NOMO-1 treated with DMSO at 0.1 percent for 48 hours (cell line): ENCODE measurements around the gene SLC25A47.
"Not testable (repeated sequence)": the region's sequence is repeated elsewhere in the genome, so short reads cannot be mapped to it uniquely, and the experiment has no call there.

Source experiments
- DNase-seq: peaks from one replicate; lab custom pipeline; 2025; ENCODE audit not compliant: unreplicated experiment; lab: John Stamatoyannopoulos, UW

The SLC25A47 gene

DNA sequence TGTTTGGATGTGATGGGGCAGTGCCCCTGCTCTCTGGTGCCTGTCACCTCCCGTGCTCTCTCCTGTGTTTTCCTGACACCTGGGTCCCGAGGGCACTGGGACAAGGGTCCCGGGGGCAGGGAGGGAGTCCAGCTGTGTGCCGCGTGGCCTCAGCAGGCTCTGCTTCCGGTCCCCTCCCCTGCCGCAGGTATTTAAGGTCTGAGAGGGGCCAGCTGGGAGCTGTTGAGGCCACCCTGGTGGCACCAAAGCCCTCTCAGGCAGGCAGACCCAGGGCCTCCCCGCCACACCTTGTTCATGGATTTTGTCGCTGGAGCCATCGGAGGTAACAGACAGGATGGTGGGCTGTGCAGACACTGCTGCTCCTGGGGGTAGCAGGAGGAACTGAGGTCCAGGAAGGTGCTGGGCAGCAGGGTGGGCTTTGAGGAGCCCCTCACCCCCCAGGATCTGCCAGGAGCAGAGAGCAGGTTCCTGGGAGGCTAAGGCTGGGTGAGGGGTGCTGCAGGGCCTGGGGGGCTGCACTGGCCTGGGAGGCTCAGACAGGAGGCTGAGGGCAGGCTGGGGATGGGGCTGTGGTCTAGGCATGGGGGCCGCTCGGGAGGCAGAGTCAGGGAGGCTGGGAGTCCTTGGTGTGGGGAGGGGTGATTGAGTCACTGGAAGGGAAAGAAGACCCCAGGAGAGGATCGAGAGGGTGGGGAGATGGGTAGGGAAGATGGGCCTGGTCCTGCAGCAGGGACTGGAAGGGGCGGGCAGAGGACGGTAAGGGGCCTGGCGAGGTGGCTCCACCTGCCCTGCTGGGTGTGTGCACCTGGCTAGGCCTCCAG, at the start of gene SLC25A47:
TSS of gene SLC25A47 (plus strand) at position 219 of the 821 bp plus-strand sequence. CDS start at position 295, 76 bp downstream.
- DNase-seq: no peak

DNA sequence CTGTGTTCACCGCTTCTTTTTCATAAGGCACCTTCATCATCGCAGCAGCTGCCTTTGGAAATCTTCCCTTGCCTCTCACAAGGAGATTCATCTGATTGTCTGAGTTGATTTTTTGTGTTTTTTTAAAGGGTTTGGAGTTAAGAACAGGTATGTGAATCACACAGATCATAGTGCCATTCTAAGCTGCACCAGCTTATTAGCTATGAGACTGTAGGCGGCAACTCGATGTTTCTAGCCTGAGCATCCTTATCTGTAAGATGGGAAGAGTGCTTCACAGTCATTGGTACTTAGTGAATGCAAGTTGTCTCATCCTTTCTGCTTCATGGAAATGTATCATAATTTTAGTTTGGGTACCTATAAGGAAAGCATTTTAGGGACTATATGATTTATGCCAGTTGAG, 48.9 kb upstream of the SLC25A47 start:
- no peak for DNase-seq

- DNase-seq: no peak
These were observed 47.9 kb upstream of the SLC25A47 start for GRCh38 chr14:100275214-100275613.

DNA sequence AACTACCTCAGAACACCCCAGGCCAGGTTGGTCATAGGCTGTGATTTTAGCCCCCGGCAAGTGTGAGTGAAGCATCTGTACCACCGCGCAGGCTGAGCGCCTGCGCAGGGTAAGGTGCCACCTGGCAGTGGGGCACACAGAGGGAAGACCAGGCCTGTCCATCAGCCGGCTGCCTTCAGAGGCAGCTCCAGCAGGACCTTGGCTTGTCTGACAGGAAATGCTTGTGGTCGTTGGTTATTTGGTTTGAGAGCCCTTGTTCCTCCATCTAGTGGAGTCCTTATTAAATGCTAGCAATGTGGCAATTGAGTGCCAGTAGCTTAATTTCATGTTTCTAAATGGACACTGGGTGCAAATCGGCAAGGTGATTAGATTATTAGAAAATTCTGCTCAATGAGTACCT, 44.4 kb upstream of the SLC25A47 start:
- peak; percentile 68 for DNase-seq

DNA sequence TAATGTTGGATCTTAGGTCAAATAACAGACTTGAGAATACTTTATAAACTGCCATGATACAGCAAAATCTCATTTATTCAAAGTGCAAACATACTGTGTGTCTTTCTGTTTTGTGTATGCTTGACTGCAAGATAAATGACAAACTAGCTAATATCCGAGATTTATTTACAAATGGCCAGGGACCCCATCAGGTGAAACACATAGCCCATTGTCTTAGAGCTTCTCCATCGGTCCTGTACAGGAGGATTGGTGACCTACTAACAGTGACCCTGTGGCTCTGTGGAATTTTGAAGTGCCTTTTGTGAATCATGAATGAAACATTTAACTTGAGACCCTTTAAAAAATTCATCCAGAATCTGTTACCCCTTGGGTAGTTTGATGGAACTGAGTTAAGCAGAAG, 44.0 kb upstream of the SLC25A47 start:
- no peak for DNase-seq

GRCh38 chr14:100279563-100279962, 43.6 kb upstream of the SLC25A47 start:
- DNase-seq: no peak

GRCh38 chr14:100281286-100282082, 41.7 kb upstream of the SLC25A47 start:
- no peak for DNase-seq

- no peak for DNase-seq
These were observed 41.1 kb upstream of the SLC25A47 start for GRCh38 chr14:100282083-100282350.

- no peak for DNase-seq
These were observed 40.2 kb upstream of the SLC25A47 start for GRCh38 chr14:100282766-100283419.

GRCh38 chr14:100283436-100283835, 39.7 kb upstream of the SLC25A47 start:
- not testable (repeated sequence) for DNase-seq

GRCh38 chr14:100283984-100284881, 38.9 kb upstream of the SLC25A47 start:
- DNase-seq: no peak

DNA sequence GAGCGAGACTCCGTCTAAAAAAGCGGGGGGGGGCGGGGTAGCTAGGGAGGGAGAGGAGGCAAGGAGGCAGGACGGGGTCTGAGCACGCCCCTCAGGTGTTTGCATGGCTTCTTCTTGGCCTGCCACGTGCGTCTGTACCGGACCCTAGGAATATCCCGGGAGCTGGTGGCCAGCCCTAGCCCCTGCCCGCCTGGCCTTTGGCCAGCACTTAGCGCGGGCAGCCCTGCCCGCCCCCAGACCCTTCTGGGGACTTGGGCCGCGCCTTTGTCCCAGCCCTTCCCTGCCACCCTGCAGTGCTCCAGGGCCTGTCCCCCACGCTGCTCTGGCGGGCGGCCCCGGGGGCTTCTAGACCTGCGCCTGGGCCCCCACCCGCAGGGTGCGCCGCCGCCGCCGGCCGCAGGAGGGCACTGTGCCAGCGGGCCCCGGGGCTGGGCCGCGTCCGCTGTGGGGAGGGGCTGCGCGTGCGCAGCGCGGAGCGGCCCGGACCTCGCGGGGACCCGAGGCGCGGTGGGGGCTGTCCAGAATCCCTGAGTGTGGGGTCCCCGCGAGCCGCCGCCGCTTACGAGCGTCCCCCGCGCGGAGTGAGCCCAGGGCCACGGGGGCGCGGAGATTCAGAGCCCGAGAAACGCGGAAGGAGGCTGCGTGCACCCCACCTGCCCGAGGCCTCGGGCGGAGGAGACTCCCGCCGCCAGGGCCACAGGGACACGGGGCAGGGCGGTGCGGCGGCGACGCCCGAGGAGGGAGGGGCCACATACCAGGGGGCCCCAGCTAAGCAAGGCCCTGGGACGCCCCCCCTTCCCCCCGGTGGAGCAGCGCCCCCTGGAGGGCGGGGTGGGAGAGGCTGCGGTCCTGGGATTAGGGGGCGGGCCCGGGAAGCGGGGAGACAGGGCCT, 37.9 kb upstream of the SLC25A47 start:
- DNase-seq: peak; percentile 40

- DNase-seq: no peak
These were observed 37.2 kb upstream of the SLC25A47 start for GRCh38 chr14:100285913-100286400.

DNA sequence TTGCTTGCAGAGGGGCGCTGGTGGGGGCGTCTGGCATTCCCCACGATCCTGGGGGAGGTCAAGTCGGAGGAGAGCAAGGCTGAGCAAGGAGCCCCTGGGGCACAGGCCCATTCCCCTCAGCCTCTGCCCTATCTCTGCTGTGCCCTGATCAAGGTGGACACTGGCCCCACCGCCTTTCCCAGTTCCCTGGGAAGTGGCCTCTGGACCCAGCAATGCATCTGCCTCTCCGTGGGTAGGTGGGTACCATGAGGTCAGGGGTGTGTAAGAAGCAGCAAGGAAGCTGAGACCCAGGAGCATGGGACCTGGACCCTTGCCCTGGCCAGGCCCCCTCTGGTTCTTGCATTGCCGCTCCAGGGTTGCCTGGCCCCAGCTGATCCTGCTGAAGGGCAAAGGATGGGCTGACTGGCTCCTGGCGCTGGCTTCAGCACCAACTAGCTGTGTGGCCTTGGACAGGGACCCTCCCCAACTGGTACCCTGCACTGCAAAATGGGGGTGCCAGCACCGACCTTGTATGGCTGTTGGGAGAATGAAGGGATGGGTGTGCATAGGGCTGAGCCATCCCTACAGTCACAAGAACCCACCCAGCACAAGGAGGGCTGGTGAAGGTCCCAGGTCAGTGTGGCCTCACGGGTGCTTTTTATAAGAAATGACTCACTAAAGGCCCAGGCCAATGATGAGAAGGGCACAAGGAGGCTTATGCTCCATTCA, 36.5 kb upstream of the SLC25A47 start:
- no peak for DNase-seq

DNA sequence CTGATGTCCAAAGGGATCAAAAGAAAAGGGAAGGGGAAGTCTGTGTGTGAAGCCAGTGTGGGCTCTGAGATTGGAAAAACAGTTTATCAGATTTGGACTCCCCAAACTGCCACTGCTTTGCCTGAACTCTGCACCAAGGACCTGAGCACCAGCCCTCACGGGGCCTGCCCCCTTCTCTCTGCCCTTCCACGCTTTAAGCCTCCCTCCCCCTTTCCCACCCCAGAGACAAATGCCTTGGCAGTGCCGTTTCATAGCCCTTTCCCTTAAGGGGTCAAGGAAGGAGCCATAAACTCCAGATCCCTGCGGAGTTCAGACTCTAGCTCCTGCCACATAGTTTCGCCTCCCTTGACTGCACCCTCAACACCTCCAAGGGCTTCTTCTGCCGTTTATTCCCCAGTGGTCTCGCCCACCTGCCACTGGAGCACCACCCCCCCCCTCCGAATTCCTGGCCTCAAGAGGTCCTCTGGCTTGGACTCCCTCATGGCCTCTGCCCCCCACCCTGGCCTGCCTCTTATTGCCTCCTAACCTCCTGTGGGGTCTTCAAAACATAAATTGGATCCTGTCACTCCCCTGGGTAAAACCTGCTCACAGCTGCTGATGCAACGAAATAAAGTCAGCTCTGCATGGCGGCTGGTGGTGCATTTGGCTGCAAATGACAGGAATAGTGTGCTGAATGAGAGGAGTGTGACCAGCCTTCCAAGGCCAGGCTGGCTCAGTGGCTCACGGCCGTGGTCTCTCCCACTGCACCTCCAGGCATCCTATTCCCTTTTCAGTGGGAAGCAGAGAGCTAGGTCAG, 35.7 kb upstream of the SLC25A47 start:
- no peak for DNase-seq

DNA sequence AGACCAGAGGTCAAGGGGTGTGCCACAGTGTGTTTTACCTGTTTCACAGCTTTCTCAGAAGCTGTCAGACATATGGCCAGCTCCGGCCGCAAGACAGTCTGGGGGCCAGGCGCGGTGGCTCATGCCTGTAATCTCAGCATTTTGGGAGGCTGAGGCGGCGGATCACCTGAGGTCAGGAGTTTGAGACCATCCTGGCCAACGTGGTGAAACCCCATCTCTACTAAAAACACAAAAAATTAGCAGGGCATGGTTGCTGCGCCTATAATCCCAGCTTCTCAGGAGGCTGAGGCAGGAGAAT, 35.2 kb upstream of the SLC25A47 start:
- DNase-seq: not testable (repeated sequence)

DNA sequence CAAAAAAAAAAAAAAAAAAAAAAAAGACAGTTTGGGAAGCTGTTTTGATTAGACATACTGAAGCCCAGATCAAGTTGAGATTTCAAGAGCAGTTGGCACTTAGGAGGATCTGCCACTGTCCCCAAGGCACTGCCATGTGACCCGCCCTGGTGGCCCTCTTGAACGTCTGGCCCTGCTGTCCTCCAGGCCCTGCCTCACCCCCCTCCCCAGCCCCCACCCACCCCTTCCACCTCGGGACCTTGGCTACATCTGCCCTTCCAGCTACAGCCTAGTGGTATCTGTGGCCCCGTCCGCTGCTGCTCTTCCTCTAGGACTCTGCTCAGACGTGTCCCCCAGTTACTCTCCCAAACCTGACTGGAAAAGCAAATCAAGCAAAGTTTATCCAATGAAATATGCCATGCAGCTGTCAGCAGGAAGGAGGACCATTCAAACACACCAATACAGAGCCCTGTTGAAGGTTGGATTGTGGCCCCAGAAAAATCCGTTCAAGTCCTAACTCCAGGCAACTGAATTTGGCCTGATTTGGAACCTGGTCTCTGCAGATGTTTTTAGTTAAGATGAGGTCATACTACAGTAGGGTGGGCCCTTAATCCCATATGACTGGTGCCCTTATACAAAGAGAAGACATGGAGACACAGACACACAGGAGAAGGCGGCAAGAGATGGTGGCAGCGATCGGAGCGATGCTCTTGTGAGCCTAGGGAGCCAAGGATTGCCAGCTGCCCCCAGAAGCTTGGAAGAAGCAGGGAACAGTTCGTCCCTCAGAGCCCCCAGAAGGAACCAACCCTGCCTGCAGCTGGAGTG, 34.6 kb upstream of the SLC25A47 start:
- no peak for DNase-seq
